ENCODE results near the gene SMG6. TPM values are rescaled to one million over a fixed set of nuclear protein-coding genes. Genes with fewer than 3 reads are reported as not detected.

SMG6 gene
- total and polyA plus RNA-seq, 2 of the 13 experiments (the other 11 are each of a cell fraction or from before 2014, with no cell fraction given), result 4.6 to 14.6 TPM

- peak; percentile 90 for TF ChIP-seq ARID4A (CRISPR knock-in tag; IDR thresholded peaks at IDR 0.05; ENCODE audit: borderline replicate concordance)
- TF ChIP-seq ZNF841 (CRISPR knock-in tag; IDR thresholded peaks at IDR 0.05; ENCODE audit: borderline replicate concordance), result no peak
- no peak for TF ChIP-seq ZNF879 (CRISPR knock-in tag; IDR thresholded peaks at IDR 0.05)
- peak; percentile 57; the same call in 1 of the 2 replicates for TF ChIP-seq KDM5B (CRISPR knock-in tag; IDR thresholded peaks at IDR 0.05; ENCODE audit: borderline replicate concordance)
- TF ChIP-seq SOX13 (IDR thresholded peaks at IDR 0.05), result peak; percentile 10; the same call in 1 of the 2 replicates
- TF ChIP-seq SOX13 (CRISPR knock-in tag; conservative IDR thresholded peaks at IDR 0.05 in 1 of 2, IDR thresholded peaks at IDR 0.05 in 1 of 2), result no peak; a peak in 1 of 4 replicates
- peak; percentile 53 for TF ChIP-seq HNRNPK (IDR thresholded peaks at IDR 0.05; ENCODE audit: low read depth, low read length, poor library complexity, severe bottlenecking)
- 0 out of 2 replicates have a peak, but pooled peaks have one; percentile 21 for TF ChIP-seq ZNF773 (CRISPR knock-in tag; IDR thresholded peaks at IDR 0.05; ENCODE audit: borderline replicate concordance)
- TF ChIP-seq MXD1 (CRISPR knock-in tag; IDR thresholded peaks at IDR 0.05), result peak; percentile 59; the same call in 1 of the 2 replicates
- no peak for TF ChIP-seq TSC22D2 (CRISPR knock-in tag; IDR thresholded peaks at IDR 0.05; ENCODE audit: borderline replicate concordance)
- TF ChIP-seq ZNF468 (CRISPR knock-in tag; IDR thresholded peaks at IDR 0.05), result 0 out of 2 replicates have a peak, but pooled peaks have one; percentile 42
- TF ChIP-seq ZSCAN21 (CRISPR knock-in tag; IDR thresholded peaks at IDR 0.05; ENCODE audit: borderline replicate concordance), result peak; percentile 64; the same call in 1 of the 2 replicates
- TF ChIP-seq MXD3 (CRISPR knock-in tag; IDR thresholded peaks at IDR 0.05), result 0 out of 2 replicates have a peak, but pooled peaks have one; percentile 71
- no peak for TF ChIP-seq ZBTB42 (CRISPR knock-in tag; IDR thresholded peaks at IDR 0.05)
- TF ChIP-seq ZMAT3 (CRISPR knock-in tag; conservative IDR thresholded peaks at IDR 0.05), result peak; percentile 45; the same call in 1 of the 2 replicates
Measured at GRCh38 chr17:2303204-2304188, at the start of gene SMG6, which contains the start of gene SRR (continued).

Measured in HepG2 (cell line).